GM18507 (cell line): ENCODE results near the gene PAXX.
"Not testable (repeated sequence)": the region's sequence is repeated elsewhere in the genome, so short reads cannot be mapped to it uniquely, and the experiment has no call there.

ENCODE experiments used
- DNase-seq: peaks from one replicate; pipeline ENCODE4 v3.0.0; 2011; ENCODE audit warnings: low read depth; ENCODE audit not compliant: insufficient read length; ENCODE audit errors: extremely low spot score
- FAIRE-seq: peaks from 2 replicates; lab custom pipeline; 2011; peaks lifted over from hg19 to GRCh38; lab: Jason Lieb, UNC

PAXX gene

DNA sequence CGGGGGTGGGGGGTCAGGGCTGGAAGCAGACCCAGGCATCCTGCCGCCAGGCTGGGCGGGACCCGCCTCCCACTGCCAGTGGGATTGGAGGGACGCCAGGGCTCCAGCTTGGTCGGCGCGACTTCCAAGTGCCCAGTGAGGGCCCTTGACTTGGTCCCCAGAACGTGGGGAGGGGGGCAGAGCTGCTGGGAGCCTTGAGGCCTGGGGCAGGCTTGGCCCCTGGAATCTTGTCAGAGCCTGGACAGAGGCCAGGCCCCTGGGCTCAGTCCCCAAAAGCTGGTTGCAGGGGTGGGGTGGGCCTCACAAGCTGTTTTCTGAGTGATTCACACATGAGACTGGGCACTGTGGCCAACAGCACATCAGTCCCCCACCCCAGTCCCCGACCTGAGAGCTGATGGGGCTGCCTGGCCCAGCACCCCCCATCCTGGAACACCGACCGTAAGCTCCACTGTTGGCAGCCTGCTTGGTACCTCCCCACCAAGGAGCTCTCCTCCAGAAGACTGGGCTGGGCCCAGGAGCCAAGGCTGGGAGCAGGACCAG is 3.6 kb downstream of the PAXX start:
- DNase-seq (no peak), FAIRE-seq (no peak)

GRCh38 chr9:136996361-136997292 is 4.4 kb downstream of the PAXX start, which contains the start of gene CLIC3:
TSS of gene CLIC3 (minus strand) at chr9:136996568. CDS start at chr9:136996543, 25 bp downstream.
- DNase-seq (no peak), FAIRE-seq (no peak)

DNA sequence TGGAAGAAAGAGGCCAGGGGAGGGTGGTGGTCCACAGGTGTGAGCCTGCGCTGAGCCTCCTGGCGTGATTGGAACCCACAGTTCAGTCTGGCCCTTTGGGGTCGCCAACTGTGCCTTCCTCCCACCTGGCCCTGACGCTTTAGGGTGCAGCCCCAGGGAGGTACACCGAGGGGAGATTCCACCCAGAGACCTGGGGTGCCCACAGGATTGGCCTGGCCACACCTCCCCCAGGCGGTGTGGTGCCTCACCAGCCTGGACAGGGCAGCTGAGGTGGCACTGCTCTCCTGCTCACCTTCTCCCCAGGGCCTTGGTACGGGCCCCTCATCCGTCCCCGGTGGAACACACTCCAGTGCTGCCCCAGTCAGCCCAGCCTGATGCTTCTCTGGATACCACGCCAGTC is 5.1 kb downstream of the PAXX start:
- FAIRE-seq (no peak), DNase-seq (no peak)

- DNase-seq (no peak), FAIRE-seq (peak; percentile 31)
Observed at GRCh38 chr9:136997830-136998234, 5.6 kb downstream of the PAXX start.

GRCh38 chr9:137000177-137000930 is 8.1 kb downstream of the PAXX start:
- FAIRE-seq (peak; percentile 98), DNase-seq (peak; percentile 58)

- FAIRE-seq (no peak), DNase-seq (no peak)
Observed at GRCh38 chr9:137001857-137002645, 9.8 kb downstream of the PAXX start.

- FAIRE-seq: no peak
Observed at GRCh38 chr9:137002646-137003041, 10.4 kb downstream of the PAXX start.

GRCh38 chr9:137004285-137004684 is 12.1 kb downstream of the PAXX start:
- not testable (repeated sequence) for FAIRE-seq

More at GRCh38 chr9:137002646-137003041, 10.4 kb downstream of the PAXX start:
- no peak for DNase-seq

DNA sequence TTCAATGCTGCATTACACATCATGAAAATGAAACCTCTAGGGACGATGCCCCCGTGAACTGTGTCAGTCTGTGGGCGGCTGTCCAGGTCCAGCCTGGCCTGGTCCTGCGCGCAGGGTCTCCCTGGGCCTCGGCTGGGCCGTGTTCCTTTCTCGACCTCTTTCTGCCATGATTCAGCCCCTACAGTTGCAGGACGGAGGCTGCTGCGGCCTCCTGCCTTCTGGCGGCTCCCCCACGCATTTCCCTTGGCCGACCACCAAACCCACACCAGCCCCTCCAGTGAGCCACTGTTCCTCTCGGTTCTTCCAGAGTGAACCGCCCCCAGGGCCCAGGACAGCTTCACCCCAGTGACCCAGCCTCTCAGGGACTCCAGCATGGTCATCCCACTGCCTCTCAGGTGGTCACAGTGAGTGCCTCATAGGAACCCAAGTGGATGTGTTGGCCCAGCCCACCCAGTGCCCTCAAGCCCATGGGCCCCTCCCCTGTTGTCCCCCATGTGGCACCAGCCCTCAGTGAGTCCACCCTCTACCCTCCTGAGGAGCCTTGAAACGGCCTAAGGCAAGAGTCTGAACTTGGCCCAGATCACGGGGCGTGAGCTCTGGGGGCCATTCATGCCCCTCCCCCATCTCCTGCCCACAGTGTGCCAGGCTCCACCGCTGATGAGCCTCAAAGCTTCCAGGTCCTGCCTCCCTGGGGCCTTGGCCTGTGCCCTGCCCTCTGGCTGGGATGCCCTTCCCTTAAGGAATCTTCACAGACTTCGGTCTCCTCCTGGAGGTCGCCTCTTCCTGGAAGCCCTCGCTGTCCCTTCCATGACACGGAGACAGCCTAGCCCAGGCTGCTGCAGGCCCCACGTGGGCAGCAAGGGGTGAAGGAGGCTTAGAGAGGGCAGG is 14.1 kb downstream of the PAXX start:
- no peak for DNase-seq

More at GRCh38 chr9:137004285-137004684, 12.1 kb downstream of the PAXX start:
- DNase-seq: not testable (repeated sequence)

DNA sequence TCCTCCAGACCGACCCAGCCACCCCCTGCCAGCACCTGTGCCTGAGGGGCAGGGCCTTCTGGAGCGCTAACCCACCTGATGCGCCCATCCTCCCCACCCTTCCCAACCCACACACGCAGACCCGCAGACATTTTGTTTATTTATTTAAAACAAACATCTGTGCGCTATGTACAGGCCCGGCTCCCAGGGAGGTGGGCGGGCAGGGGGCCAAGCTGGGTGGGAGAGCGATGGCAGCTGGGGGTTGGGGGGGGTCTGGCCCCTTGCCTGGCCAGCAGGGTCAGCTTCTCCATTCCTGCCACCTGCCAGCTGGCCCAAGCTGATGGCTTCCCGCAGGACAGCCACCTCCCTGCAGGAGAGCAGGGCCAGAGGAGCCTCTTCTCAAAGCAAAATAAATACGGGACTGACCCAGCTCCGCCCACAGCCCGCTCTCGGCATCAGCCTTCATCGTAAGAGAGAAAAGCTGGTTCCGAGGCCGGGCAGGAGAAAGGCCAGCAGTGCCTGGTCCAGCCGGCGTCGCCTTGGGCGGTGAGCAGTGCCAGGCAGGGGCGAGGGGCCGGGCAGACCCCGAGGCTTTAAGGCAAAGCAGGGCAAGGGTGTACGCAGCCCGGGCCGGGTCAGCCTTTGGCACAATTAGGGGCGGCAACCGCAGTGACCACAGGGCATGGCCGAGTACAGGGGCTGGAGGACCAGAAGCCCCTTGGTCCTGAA is 15.0 kb downstream of the PAXX start:
- no peak for FAIRE-seq

More for the DNA sequence above, 14.1 kb downstream of the PAXX start:
- FAIRE-seq: no peak

GRCh38 chr9:137007816-137008270 is 15.6 kb downstream of the PAXX start:
- no peak for DNase-seq
- FAIRE-seq: no peak

More for the DNA sequence above, 15.0 kb downstream of the PAXX start:
- DNase-seq: no peak

GRCh38 chr9:137008312-137008711 is 16.1 kb downstream of the PAXX start:
- no peak for FAIRE-seq

GRCh38 chr9:137009217-137009616 is 17.0 kb downstream of the PAXX start:
- no peak for DNase-seq
- no peak for FAIRE-seq

More at GRCh38 chr9:137008312-137008711, 16.1 kb downstream of the PAXX start:
- DNase-seq: no peak

- no peak for FAIRE-seq
- DNase-seq: no peak
Observed at GRCh38 chr9:137009938-137010732, 17.9 kb downstream of the PAXX start.

DNA sequence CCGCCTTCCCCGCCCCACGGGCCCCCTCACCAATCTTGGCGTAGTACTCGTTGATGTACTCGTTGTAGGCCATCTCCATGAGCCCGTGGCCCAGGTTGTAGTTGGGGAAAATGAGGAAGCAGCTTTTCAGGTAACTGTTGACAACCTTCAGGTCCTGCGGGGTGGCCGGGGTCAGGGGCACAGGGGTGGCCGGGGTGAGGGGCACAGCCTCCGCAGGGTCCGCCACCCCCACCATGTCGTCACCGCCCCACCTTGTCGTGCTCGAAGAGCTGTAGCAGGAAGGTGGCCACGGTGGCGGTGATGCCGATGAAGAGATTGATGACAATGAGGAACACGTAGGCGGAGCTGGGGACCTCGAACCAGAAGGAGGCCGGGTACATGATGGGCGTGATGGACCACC is 18.9 kb downstream of the PAXX start:
- FAIRE-seq (no peak), DNase-seq (no peak)

GRCh38 chr9:137011907-137012675 is 19.9 kb downstream of the PAXX start:
- DNase-seq (no peak), FAIRE-seq (no peak)
